Activated naive CD8-positive, alpha-beta T cell (primary cell): ENCODE measurements around the gene GIT2.
"Not testable (repeated sequence)": the region's sequence is repeated elsewhere in the genome, so short reads cannot be mapped to it uniquely, and the experiment has no call there.

ENCODE experiments used
- H3K27ac Mint-ChIP-seq: one replicate; pipeline ENCODE4 v1.8.0; 2021; ENCODE audit warnings: mixed read lengths
- H3K27me3 Mint-ChIP-seq: one replicate; pipeline ENCODE4 v1.8.0; 2021; ENCODE audit warnings: mixed read lengths
- H3K36me3 Mint-ChIP-seq: one replicate; pipeline ENCODE4 v1.8.0; 2021; ENCODE audit warnings: mixed read lengths
- H3K4me1 Mint-ChIP-seq: one replicate; pipeline ENCODE4 v1.8.0; 2021; ENCODE audit warnings: low read depth, mixed read lengths
- H3K4me3 Mint-ChIP-seq: one replicate; pipeline ENCODE4 v1.8.0; 2021; ENCODE audit warnings: mild to moderate bottlenecking, mixed read lengths
- H3K9me3 Mint-ChIP-seq: one replicate; pipeline ENCODE4 v1.8.0; 2021; ENCODE audit warnings: low read depth, mixed read lengths

The GIT2 gene

GRCh38 chr12:109932878-109933503 is 63.2 kb downstream of the GIT2 start:
- Mint-ChIP-seq H3K4me3 (no peak overlapping the region), H3K36me3 (peaks cover 8% of the 10 kb centered on the region), H3K9me3 (no peaks in the 10 kb centered on the region), H3K4me1 (no peaks in the 10 kb centered on the region), H3K27me3 (no peaks in the 10 kb centered on the region), H3K27ac (no peak overlapping the region)

- Mint-ChIP-seq H3K4me3 (no peak overlapping the region), H3K27me3 (no peaks in the 10 kb centered on the region), H3K9me3 (no peaks in the 10 kb centered on the region), H3K27ac (no peak overlapping the region), H3K36me3 (peaks cover 8% of the 10 kb centered on the region), H3K4me1 (no peaks in the 10 kb centered on the region)
These were observed 65.0 kb downstream of the GIT2 start for GRCh38 chr12:109931143-109931542.

- no peaks in the 10 kb centered on the region for H3K9me3 Mint-ChIP-seq
- H3K36me3 Mint-ChIP-seq: peaks cover 8% of the 10 kb centered on the region
- no peaks in the 10 kb centered on the region for H3K4me1 Mint-ChIP-seq
These were observed 66.0 kb downstream of the GIT2 start for GRCh38 chr12:109930028-109930800.

GRCh38 chr12:109929326-109929725 is 66.8 kb downstream of the GIT2 start:
- not testable (repeated sequence) for H3K36me3 Mint-ChIP-seq, H3K9me3 Mint-ChIP-seq, H3K27ac Mint-ChIP-seq, H3K27me3 Mint-ChIP-seq, H3K4me3 Mint-ChIP-seq, H3K4me1 Mint-ChIP-seq

More at GRCh38 chr12:109930028-109930800, 66.0 kb downstream of the GIT2 start:
- no peak overlapping the region for H3K4me3 Mint-ChIP-seq
- H3K27me3 Mint-ChIP-seq: no peaks in the 10 kb centered on the region
- no peak overlapping the region for H3K27ac Mint-ChIP-seq

GRCh38 chr12:109928058-109928656 is 68.0 kb downstream of the GIT2 start:
- no peaks in the 10 kb centered on the region for H3K4me1 Mint-ChIP-seq
- H3K4me3 Mint-ChIP-seq: no peak overlapping the region
- H3K9me3 Mint-ChIP-seq: no peaks in the 10 kb centered on the region
- H3K27me3 Mint-ChIP-seq: no peaks in the 10 kb centered on the region
- peaks cover 4% of the 10 kb centered on the region for H3K36me3 Mint-ChIP-seq
- no peak overlapping the region for H3K27ac Mint-ChIP-seq

GRCh38 chr12:109927622-109928021 is 68.5 kb downstream of the GIT2 start:
- no peaks in the 10 kb centered on the region for H3K27me3 Mint-ChIP-seq
- no peak overlapping the region for H3K4me3 Mint-ChIP-seq
- H3K27ac Mint-ChIP-seq: peak overlapping the region; percentile 47
- H3K36me3 Mint-ChIP-seq: peaks cover 4% of the 10 kb centered on the region
- no peaks in the 10 kb centered on the region for H3K4me1 Mint-ChIP-seq
- no peaks in the 10 kb centered on the region for H3K9me3 Mint-ChIP-seq

- H3K9me3 Mint-ChIP-seq: no peaks in the 10 kb centered on the region
- H3K27me3 Mint-ChIP-seq: no peaks in the 10 kb centered on the region
- H3K36me3 Mint-ChIP-seq: peaks cover 6% of the 10 kb centered on the region
- H3K4me1 Mint-ChIP-seq: no peaks in the 10 kb centered on the region
- H3K27ac Mint-ChIP-seq: no peak overlapping the region
- H3K4me3 Mint-ChIP-seq: no peak overlapping the region
These were observed 69.5 kb downstream of the GIT2 start for GRCh38 chr12:109926488-109927210.

GRCh38 chr12:109926016-109926415 is 70.2 kb downstream of the GIT2 start:
- Mint-ChIP-seq H3K27me3 (no peaks in the 10 kb centered on the region), H3K9me3 (no peaks in the 10 kb centered on the region), H3K27ac (no peak overlapping the region), H3K4me1 (no peaks in the 10 kb centered on the region), H3K36me3 (peaks cover 7% of the 10 kb centered on the region), H3K4me3 (no peak overlapping the region)

GRCh38 chr12:109925185-109925840 is 70.9 kb downstream of the GIT2 start:
- peaks cover 10% of the 10 kb centered on the region for H3K36me3 Mint-ChIP-seq
- no peak overlapping the region for H3K4me3 Mint-ChIP-seq
- H3K4me1 Mint-ChIP-seq: no peaks in the 10 kb centered on the region
- no peak overlapping the region for H3K27ac Mint-ChIP-seq
- no peaks in the 10 kb centered on the region for H3K9me3 Mint-ChIP-seq
- H3K27me3 Mint-ChIP-seq: no peaks in the 10 kb centered on the region

- Mint-ChIP-seq H3K36me3 (peaks cover 6% of the 10 kb centered on the region), H3K4me3 (no peak overlapping the region), H3K27ac (no peak overlapping the region), H3K4me1 (no peaks in the 10 kb centered on the region), H3K9me3 (no peaks in the 10 kb centered on the region), H3K27me3 (no peaks in the 10 kb centered on the region)
These were observed 72.5 kb downstream of the GIT2 start for GRCh38 chr12:109923481-109924245.

GRCh38 chr12:109923038-109923437 is 73.1 kb downstream of the GIT2 start:
- Mint-ChIP-seq H3K4me1 (no peaks in the 10 kb centered on the region), H3K27ac (no peak overlapping the region), H3K4me3 (no peak overlapping the region), H3K9me3 (no peaks in the 10 kb centered on the region), H3K27me3 (no peaks in the 10 kb centered on the region), H3K36me3 (peaks cover 6% of the 10 kb centered on the region)

GRCh38 chr12:109921982-109922381 is 74.2 kb downstream of the GIT2 start:
- peaks cover 9% of the 10 kb centered on the region for H3K36me3 Mint-ChIP-seq
- H3K27ac Mint-ChIP-seq: no peak overlapping the region
- no peaks in the 10 kb centered on the region for H3K9me3 Mint-ChIP-seq
- no peaks in the 10 kb centered on the region for H3K27me3 Mint-ChIP-seq
- no peak overlapping the region for H3K4me3 Mint-ChIP-seq
- H3K4me1 Mint-ChIP-seq: no peaks in the 10 kb centered on the region

- H3K4me3 Mint-ChIP-seq: no peak overlapping the region
- no peak overlapping the region for H3K27ac Mint-ChIP-seq
These were observed 75.8 kb downstream of the GIT2 start for GRCh38 chr12:109920261-109920780.

GRCh38 chr12:109919456-109919855 is 76.7 kb downstream of the GIT2 start:
- no peaks in the 10 kb centered on the region for H3K27me3 Mint-ChIP-seq
- H3K4me1 Mint-ChIP-seq: no peaks in the 10 kb centered on the region
- H3K36me3 Mint-ChIP-seq: peaks cover 9% of the 10 kb centered on the region
- H3K4me3 Mint-ChIP-seq: no peak overlapping the region
- no peaks in the 10 kb centered on the region for H3K9me3 Mint-ChIP-seq
- H3K27ac Mint-ChIP-seq: no peak overlapping the region

More at GRCh38 chr12:109920261-109920780, 75.8 kb downstream of the GIT2 start:
- H3K36me3 Mint-ChIP-seq: peaks cover 9% of the 10 kb centered on the region
- no peaks in the 10 kb centered on the region for H3K9me3 Mint-ChIP-seq
- H3K27me3 Mint-ChIP-seq: no peaks in the 10 kb centered on the region
- H3K4me1 Mint-ChIP-seq: no peaks in the 10 kb centered on the region
